Muscle layer of duodenum (tissue), 2 donors: ENCODE results near the gene DLK1.

Source experiments
- H3K27ac ChIP-seq: one replicate; pipeline ENCODE4 v1.7.0; 2013; ENCODE audit warnings: mild to moderate bottlenecking, low read length
- H3K27me3 ChIP-seq: one replicate; pipeline ENCODE4 v1.7.0; 2013; ENCODE audit warnings: low read depth, mild to moderate bottlenecking, control low read depth, low read length
- H3K36me3 ChIP-seq, 2 donors: one replicate each; pipeline ENCODE4 v1.7.0; 2013; ENCODE audit warnings: low read length in 2 of 2, control low read depth in 1 of 2, mild to moderate bottlenecking in 1 of 2; ENCODE audit not compliant: insufficient read depth in 2 of 2, control insufficient read depth in 1 of 2
- H3K4me1 ChIP-seq, 2 donors: one replicate each; pipeline ENCODE4 v1.7.0; 2013; ENCODE audit warnings: low read length in 2 of 2, mild to moderate bottlenecking in 2 of 2, control low read depth in 1 of 2, moderate library complexity in 1 of 2; ENCODE audit not compliant: insufficient read depth in 2 of 2, control insufficient read depth in 1 of 2
- H3K4me3 ChIP-seq, 2 donors: one replicate each; pipeline ENCODE4 v1.7.0; 2013; ENCODE audit warnings: low read length in 2 of 2, low read depth in 1 of 2, mild to moderate bottlenecking in 1 of 2
- H3K9me3 ChIP-seq, 2 donors: one replicate each; pipeline ENCODE4 v1.7.0; 2013; ENCODE audit warnings: low read length in 2 of 2, control low read depth in 1 of 2, mild to moderate bottlenecking in 1 of 2; ENCODE audit not compliant: control insufficient read depth in 1 of 2
- donor health status: healthy.

Gene DLK1

DNA sequence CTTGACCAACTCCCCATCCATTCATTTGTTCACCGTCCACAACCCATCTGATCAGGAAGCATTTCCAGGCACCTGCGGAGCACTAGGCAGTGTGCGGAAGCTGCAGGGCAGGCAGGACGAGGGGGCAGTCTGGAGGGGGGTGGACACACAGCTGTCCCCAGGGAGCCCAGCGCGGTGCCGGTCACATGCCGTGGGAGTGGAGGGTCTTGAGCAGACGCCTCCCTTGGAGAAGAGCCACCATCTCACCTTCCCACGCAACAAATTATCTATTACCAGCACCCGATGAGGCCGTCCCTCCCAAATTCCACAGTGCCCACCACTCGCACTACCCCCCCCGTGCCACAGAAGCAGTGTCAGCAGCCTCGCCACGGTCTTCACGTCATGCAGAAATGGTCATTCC, 10.8 kb downstream of the DLK1 start:
- H3K4me1 ChIP-seq, result no peaks in the 10 kb centered on the region
- H3K36me3 ChIP-seq, result no peaks in the 10 kb centered on the region
- H3K27ac ChIP-seq, result no peak overlapping the region
- H3K4me3 ChIP-seq, result no peak overlapping the region
- no peaks in the 10 kb centered on the region for H3K27me3 ChIP-seq
- H3K9me3 ChIP-seq, result peaks cover 0 to 8% of the 10 kb centered on the region in 2 donors

DNA sequence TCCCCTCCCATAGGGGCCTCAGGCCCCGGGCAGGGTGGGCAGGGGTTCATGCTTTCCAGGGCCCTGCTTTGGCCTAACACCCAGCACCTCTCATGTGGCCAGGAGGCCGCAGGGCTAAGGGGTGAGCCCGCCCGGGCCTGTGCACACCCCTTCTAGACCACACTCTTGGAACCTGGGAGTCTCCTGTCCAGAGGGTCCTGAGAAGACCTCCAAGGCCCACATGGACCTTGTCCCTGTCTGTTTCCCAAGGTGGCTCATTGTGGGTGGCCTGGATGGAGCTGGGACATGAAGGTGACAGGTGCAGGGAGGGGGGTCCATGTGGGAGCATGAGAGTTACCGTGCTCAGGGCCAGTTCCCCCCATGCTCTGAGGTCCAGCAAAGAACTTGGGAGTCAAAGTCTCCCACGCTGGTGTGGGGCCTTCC, 11.6 kb downstream of the DLK1 start:
- no peaks in the 10 kb centered on the region for H3K27me3 ChIP-seq
- H3K9me3 ChIP-seq, result peaks cover 0 to 8% of the 10 kb centered on the region in 2 donors
- H3K4me3 ChIP-seq, result no peak overlapping the region
- no peak overlapping the region for H3K27ac ChIP-seq
- H3K36me3 ChIP-seq, result no peaks in the 10 kb centered on the region
- no peaks in the 10 kb centered on the region for H3K4me1 ChIP-seq

DNA sequence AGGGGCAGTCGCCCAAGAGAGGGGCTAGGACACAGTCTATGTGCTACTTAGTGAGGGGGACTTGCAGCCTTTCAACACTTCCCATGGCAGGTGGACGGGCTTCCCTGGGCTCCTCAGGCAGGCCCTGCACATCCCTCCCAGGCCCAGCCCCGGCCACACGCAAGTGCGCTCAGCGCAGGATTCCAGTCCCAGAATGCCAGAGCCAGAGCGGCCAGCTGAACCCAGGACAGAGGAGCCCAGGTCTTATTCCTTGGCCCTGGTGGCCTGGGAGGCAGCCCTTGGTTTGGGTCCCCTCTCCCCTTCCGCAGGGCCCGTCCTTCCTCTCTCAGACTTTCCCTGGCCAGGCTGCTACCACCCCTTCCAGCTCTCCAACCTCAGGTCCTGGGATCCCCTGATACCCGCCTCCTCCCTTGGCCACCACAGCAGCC, 12.0 kb downstream of the DLK1 start:
- no peaks in the 10 kb centered on the region for H3K36me3 ChIP-seq
- no peaks in the 10 kb centered on the region for H3K27me3 ChIP-seq
- no peaks in the 10 kb centered on the region for H3K4me1 ChIP-seq
- H3K9me3 ChIP-seq, result peaks cover 0 to 8% of the 10 kb centered on the region in 2 donors
- no peak overlapping the region for H3K4me3 ChIP-seq
- no peak overlapping the region for H3K27ac ChIP-seq

DNA sequence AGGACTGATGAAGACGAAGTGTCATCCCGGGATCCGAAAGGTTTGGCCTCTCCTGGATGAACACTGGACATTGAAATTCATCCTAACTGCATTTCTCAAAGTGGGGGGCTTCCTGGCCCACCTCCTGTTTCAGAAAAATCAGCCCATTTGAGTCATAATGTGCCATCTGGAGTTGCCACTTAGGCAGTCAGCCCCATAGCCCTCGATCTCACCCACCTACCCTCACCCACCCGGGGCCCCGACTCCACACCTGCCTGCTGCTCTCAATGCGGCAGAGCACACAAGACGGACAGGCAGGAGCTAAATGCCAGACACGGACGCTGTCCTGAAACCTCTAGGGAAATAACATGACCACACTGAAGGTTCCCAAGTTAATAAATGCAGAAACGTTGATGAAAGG, 12.6 kb downstream of the DLK1 start:
- no peaks in the 10 kb centered on the region for H3K4me1 ChIP-seq
- no peak overlapping the region for H3K27ac ChIP-seq
- H3K4me3 ChIP-seq, result no peak overlapping the region
- no peaks in the 10 kb centered on the region for H3K27me3 ChIP-seq
- no peaks in the 10 kb centered on the region for H3K36me3 ChIP-seq
- peaks cover 0 to 8% of the 10 kb centered on the region in 2 donors for H3K9me3 ChIP-seq

DNA sequence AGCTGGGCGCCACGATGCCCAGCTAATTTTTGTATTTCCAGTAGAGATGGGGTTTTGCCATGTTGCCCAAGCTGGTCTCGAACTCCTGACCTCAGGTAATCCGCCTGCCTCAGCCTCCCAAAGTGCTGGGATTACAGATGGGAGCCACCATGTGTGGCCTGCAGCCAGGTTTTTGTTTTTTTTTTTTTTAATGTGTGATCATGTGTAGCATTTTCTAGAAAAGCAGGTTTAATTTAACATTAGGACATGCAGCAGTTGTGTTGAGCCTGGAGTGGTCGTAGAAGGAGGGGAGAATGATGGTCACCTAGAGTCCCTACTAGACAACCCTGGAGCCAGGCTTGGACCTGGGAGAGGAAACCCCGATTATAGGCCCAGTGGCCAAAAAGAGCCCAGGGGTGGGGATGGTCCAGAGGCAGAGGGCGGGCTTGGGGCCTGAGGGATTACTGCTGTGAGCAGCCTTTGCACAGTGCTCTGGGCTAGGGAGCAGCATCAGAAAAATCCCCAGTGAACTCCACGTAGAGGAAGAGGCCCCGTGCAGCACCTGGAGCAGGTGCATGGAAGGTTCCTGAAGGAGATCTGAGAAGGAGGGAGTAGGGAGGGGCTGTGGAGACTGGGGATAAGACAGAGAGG, 13.6 kb downstream of the DLK1 start:
- H3K27ac ChIP-seq, result no peak overlapping the region
- H3K9me3 ChIP-seq, result peaks cover 0 to 8% of the 10 kb centered on the region in 2 donors

DNA sequence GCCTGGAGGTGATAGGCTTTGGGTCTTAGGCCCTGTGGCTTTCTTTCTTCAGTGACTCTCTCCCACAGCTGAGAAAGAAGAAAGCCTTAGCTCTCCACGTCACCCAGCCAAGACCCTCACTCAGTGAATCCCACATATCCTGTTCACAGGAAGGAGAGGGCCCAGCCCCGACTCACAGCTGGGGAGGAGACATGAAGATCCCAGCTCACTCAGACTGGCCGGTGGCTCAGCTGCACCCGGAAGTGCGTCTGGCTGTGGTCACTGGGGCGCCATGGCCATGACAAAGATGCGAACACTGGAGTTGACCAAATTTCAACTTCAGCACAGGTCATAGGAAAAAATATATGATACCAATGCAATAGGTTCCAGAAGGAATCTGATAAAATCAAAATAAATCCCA, 14.2 kb downstream of the DLK1 start:
- Histone ChIP-seq H3K4me3 (no peak overlapping the region), H3K36me3 (no peaks in the 10 kb centered on the region), H3K27ac (no peak overlapping the region), H3K4me1 (no peaks in the 10 kb centered on the region), H3K9me3 (peaks cover 0 to 8% of the 10 kb centered on the region in 2 donors), H3K27me3 (no peaks in the 10 kb centered on the region)

More for the DNA sequence above, 13.6 kb downstream of the DLK1 start:
- no peak overlapping the region for H3K4me3 ChIP-seq
- no peaks in the 10 kb centered on the region for H3K36me3 ChIP-seq
- H3K4me1 ChIP-seq, result no peaks in the 10 kb centered on the region
- H3K27me3 ChIP-seq, result no peaks in the 10 kb centered on the region

DNA sequence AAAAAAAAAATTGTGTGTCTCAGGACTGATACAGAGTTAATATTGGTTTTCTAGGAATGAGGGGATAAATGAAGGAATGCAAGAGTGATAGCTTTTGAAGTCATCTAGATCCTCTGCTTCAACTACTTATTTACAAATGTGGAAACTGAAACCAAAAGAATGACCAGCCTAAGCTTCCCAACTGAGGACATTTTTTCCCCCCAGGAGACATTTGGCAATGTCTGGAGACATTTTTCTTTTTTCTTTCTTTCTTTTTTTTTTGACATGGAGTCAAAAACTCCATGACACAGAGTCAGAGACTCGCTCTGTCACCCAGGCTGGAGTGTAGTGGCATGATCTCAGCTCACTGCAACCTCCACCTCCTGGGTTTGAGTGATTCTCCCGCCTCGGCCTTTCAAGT, 15.3 kb downstream of the DLK1 start:
- Histone ChIP-seq H3K27ac (no peak overlapping the region), H3K4me1 (no peaks in the 10 kb centered on the region), H3K36me3 (no peaks in the 10 kb centered on the region), H3K27me3 (no peaks in the 10 kb centered on the region), H3K9me3 (peaks cover 0 to 8% of the 10 kb centered on the region in 2 donors), H3K4me3 (no peak overlapping the region)

DNA sequence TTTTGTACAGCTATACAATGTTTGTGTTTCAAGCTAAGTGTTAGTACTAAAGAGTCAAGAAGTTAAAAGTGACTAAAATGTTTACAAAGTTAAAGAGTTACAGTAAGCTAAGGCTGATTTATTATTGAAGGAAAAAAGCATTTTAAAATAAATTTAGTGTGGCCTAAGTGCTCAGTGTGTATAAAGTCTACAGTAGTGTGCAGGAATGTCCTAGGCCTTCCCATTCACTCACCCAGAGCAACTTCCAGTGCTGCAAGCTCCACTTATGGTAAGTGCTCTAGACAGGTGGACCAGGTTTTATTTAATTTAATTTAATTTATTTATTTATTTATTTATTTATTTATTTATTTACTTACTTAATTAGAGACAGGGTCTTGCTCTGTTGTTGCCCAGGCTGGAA, 19.6 kb downstream of the DLK1 start:
- Histone ChIP-seq H3K27ac (no peak overlapping the region), H3K36me3 (no peaks in the 10 kb centered on the region), H3K4me1 (no peaks in the 10 kb centered on the region), H3K9me3 (peaks cover 0 to 4% of the 10 kb centered on the region in 2 donors), H3K27me3 (no peaks in the 10 kb centered on the region), H3K4me3 (no peak overlapping the region)

DNA sequence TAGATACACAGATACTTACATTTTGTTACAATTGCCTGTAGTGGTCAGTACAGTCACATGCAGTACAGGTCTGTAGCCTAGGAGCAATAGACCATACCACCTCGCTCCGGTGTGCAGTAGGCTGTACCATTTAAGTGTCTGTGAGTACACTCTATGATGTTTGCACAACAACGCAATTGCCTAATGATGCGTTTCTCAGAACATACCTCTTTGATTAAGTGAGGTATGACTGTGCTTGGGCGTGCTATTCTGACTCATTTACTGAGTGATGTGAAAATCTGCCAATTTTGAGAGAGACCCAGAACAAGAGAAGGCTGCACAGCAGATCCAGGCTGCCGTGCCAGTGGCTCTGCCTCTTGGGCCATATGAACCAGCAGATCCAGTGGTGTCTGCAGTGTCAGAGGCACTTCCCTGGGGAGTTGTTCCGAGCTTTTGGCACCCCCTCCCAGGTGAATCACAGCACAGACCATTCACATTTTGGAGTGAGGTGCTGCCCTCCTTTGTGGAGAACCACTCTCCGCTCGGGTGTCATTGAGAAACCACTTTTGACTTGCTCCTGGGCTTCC, 20.4 kb downstream of the DLK1 start:
- H3K36me3 ChIP-seq, result no peaks in the 10 kb centered on the region
- peaks cover 0 to 2% of the 10 kb centered on the region in 2 donors for H3K9me3 ChIP-seq
- no peaks in the 10 kb centered on the region for H3K27me3 ChIP-seq
- no peak overlapping the region for H3K4me3 ChIP-seq
- H3K4me1 ChIP-seq, result no peaks in the 10 kb centered on the region
- no peak overlapping the region for H3K27ac ChIP-seq

DNA sequence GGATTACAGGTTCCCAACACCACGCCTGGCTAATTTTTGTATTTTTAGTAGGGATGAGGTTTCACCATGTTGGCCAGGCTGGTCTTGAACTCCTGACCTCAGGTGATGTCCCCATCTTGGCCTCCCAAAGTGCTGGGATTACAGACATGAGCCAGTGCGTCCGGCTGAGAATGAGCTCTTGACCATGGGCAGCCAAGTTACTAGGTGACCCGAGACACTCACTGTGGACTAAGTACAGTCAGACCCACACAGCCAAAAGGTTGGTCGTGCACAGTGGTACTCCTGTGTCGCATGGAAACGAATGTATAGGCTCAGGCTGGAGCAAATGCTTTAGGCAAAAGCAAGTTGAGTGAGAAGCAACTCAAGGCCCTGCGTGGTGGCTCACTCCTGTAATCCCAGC, 21.0 kb downstream of the DLK1 start:
- Histone ChIP-seq H3K27ac (no peak overlapping the region), H3K4me1 (no peaks in the 10 kb centered on the region), H3K4me3 (no peak overlapping the region), H3K27me3 (no peaks in the 10 kb centered on the region), H3K9me3 (no peaks in the 10 kb centered on the region), H3K36me3 (no peaks in the 10 kb centered on the region)

DNA sequence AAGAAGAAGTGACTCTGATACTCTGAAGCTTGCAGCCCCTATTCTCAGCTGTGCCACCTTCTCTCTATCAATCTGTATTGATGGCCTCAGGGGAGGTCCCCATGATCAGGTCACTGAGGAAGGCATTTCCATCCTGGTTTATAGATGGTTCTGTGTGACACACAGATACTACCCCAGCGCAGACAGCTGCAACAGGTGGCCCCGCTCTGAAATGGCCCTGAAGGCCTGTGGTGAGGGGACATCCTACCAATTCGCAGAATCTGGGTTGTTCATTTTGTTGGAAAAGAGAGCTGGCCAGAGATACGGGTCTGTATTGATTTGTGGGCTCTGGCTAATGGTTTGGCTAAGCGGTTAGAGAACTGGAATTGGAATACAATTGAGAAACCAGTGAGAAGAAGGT, 21.7 kb downstream of the DLK1 start:
- Histone ChIP-seq H3K36me3 (no peaks in the 10 kb centered on the region), H3K4me1 (no peaks in the 10 kb centered on the region), H3K9me3 (no peaks in the 10 kb centered on the region), H3K27ac (no peak overlapping the region), H3K4me3 (no peak overlapping the region), H3K27me3 (no peaks in the 10 kb centered on the region)

DNA sequence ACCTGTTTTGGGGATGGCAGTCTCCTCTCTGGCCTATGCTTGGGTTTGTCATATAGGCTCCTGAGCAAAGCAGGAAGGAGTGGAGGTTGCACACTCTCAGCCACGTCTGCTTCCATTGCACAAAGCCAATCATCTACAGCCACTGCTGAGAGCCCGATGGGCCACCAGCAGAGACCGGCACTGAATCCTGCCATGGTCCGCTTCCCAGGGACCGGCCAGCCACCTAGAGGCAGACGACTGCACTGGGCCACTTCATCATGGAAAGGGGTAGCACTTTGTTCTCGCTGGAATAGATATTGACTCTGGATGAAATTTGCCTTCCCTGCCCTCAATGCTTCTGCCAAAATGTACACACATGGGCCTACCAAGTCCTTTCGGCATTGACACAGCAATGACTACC, 22.3 kb downstream of the DLK1 start:
- Histone ChIP-seq H3K9me3 (no peaks in the 10 kb centered on the region), H3K36me3 (no peaks in the 10 kb centered on the region), H3K4me3 (no peak overlapping the region), H3K4me1 (no peaks in the 10 kb centered on the region), H3K27me3 (no peaks in the 10 kb centered on the region), H3K27ac (no peak overlapping the region)
